Measurements from ENCODE around the gene DNAH3. TPM values are rescaled to one million over a fixed set of nuclear protein-coding genes. Genes with fewer than 3 reads are reported as not detected.
"Not testable (repeated sequence)": the region's sequence is repeated elsewhere in the genome, so short reads cannot be mapped to it uniquely, and the experiment has no call there.

The DNAH3 gene
- total RNA-seq, 1 experiment from 2014 or later: 0.15 TPM

- H3K27ac ChIP-seq (ENCODE audit: low read depth, low read length); BruUV-seq (replicated peaks); ATAC-seq; H3K4me2 ChIP-seq (ENCODE audit: low read length); H4K20me1 ChIP-seq (ENCODE audit: insufficient read depth); intact Hi-C loops (cut with micrococcal nuclease); POLR2A ChIA-PET; H3K4me3 ChIP-seq (replicated peaks in 1 of 2; ENCODE audit: low read depth in 1 of 2, low read length in 2 of 2); DNase-seq (ENCODE audit: low read depth, low spot score); H3K27me3 ChIP-seq (ENCODE audit: insufficient read depth, low read length); H3K9ac ChIP-seq (ENCODE audit: low read length); H3K79me2 ChIP-seq (ENCODE audit: insufficient read depth, low read length); CTCF ChIA-PET; H3K9me2 ChIP-seq (ENCODE audit: insufficient read depth); H2AFZ ChIP-seq (ENCODE audit: low read depth, low read length, poor library complexity, severe bottlenecking); H3K9me3 ChIP-seq (ENCODE audit: control insufficient read depth in 1 of 2, insufficient read depth in 1 of 2, low read depth in 1 of 2, low read length in 2 of 2): not testable (repeated sequence)
- Histone ChIP-seq H3K4me1 (ENCODE audit: control insufficient read depth in 1 of 2, insufficient read depth in 2 of 2, low read length in 2 of 2) (peaks cover 0 to 12% of the 10 kb centered on the region in 2 experiments; a peak in 1 of 4 replicates), H3K36me3 (ENCODE audit: control insufficient read depth in 1 of 2, insufficient read depth in 2 of 2, low read length in 2 of 2) (peaks cover 7 to 15% of the 10 kb centered on the region in 2 experiments; a peak in 2 of 4 replicates)
- RAD21 ChIA-PET (ENCODE audit: low non-redundant PET in 1 of 2, low total read pairs in 2 of 2, uncharacterized antibody in 2 of 2, unreplicated experiment in 2 of 2): interaction anchor here in 1 of 2 experiments (0.6 kb wide), 1 partner anchor 14 kb away, joined by 4 read pairs; no protein-coding TSS in a partner anchor
Observed at GRCh38 chr16:21170116-21170515, 19.5 kb upstream of the DNAH3 start.

- ChIA-PET POLR2A (no interaction called here), RAD21 (ENCODE audit: low non-redundant PET in 1 of 2, low total read pairs in 2 of 2, uncharacterized antibody in 2 of 2, unreplicated experiment in 2 of 2) (interaction anchor here in 1 of 2 experiments (0.6 kb wide), 1 partner anchor 13 kb away, joined by 4 read pairs; no protein-coding TSS in a partner anchor), CTCF (interaction anchor here (0.6 to 1.0 kb wide), 2 partner anchors 13 to 131 kb away, joined by 3 read pairs; no protein-coding TSS in a partner anchor)
- H3K4me1 ChIP-seq (ENCODE audit: control insufficient read depth in 1 of 2, insufficient read depth in 2 of 2, low read length in 2 of 2): peaks cover 0 to 12% of the 10 kb centered on the region in 2 experiments; a peak in 1 of 4 replicates
- no peaks in the 10 kb centered on the region for H3K9me3 ChIP-seq (ENCODE audit: control insufficient read depth in 1 of 2, insufficient read depth in 1 of 2, low read depth in 1 of 2, low read length in 2 of 2)
- no peak overlapping the region for H3K9ac ChIP-seq (ENCODE audit: low read length)
- no peak for ATAC-seq
- no peaks in the 10 kb centered on the region for H3K27me3 ChIP-seq (ENCODE audit: insufficient read depth, low read length)
- no peaks in the 10 kb centered on the region for H3K9me2 ChIP-seq (ENCODE audit: insufficient read depth)
- intact Hi-C loops (cut with micrococcal nuclease): no loop called here
- no peaks in the 10 kb centered on the region for H3K79me2 ChIP-seq (ENCODE audit: insufficient read depth, low read length)
- no peaks in the 10 kb centered on the region for H4K20me1 ChIP-seq (ENCODE audit: insufficient read depth)
- TF ChIP-seq SP1 (IDR thresholded peaks at IDR 0.05; ENCODE audit: low read depth) (no peak), EZH2phosphoT487 (IDR thresholded peaks at IDR 0.05; ENCODE audit: borderline replicate concordance) (no peak), CEBPB (IDR thresholded peaks at IDR 0.05; ENCODE audit: low read depth) (no peak), CBX3 (IDR thresholded peaks at IDR 0.05; ENCODE audit: low read depth) (no peak), POLR2A (IDR thresholded peaks at IDR 0.05; ENCODE audit: borderline replicate concordance, extremely low read depth, insufficient read depth, insufficient read length) (no peak), ELF1 (IDR thresholded peaks at IDR 0.05; ENCODE audit: borderline replicate concordance, low read depth) (no peak), MAX (IDR thresholded peaks at IDR 0.05) (no peak), TCF7L2 (IDR thresholded peaks at IDR 0.05; ENCODE audit: borderline replicate concordance, extremely low read depth, insufficient read depth, insufficient read length) (no peak)
- no peak for DNase-seq (ENCODE audit: low read depth, low spot score)
- no peak overlapping the region for H3K4me3 ChIP-seq (replicated peaks in 1 of 2; ENCODE audit: low read depth in 1 of 2, low read length in 2 of 2)
- no peak overlapping the region for H3K27ac ChIP-seq (ENCODE audit: low read depth, low read length)
- H3K4me2 ChIP-seq (ENCODE audit: low read length): no peak overlapping the region
- peaks cover 5 to 14% of the 10 kb centered on the region in 2 experiments; a peak in 2 of 4 replicates for H3K36me3 ChIP-seq (ENCODE audit: control insufficient read depth in 1 of 2, insufficient read depth in 2 of 2, low read length in 2 of 2)
- H2AFZ ChIP-seq (ENCODE audit: low read depth, low read length, poor library complexity, severe bottlenecking): no peak overlapping the region
- no TSS peak for BruUV-seq (replicated peaks)
Observed at GRCh38 chr16:21169249-21169981, 18.8 kb upstream of the DNAH3 start.
